ENCODE measurements around the gene TMTC3.

DNA sequence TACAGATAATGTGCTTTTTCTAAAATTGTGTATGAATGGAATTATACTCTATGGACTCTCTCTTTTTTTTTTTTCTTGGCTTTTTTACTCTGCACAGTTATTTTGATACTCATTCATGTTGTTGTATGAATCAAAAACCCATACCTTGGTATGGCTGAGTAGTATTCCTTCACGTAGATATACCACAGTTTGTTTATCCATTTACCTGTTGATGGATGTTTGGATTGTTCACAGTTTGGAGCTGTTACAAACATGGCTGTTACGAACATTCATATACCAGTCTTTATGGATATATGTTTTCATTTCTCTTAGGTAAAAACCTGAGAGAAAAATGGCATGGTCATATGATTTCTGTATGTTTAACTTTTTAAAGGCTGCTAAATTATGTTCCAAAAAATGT lies 43.2 kb downstream of the TMTC3 start:
- TF ChIP-seq, protein P1, sequence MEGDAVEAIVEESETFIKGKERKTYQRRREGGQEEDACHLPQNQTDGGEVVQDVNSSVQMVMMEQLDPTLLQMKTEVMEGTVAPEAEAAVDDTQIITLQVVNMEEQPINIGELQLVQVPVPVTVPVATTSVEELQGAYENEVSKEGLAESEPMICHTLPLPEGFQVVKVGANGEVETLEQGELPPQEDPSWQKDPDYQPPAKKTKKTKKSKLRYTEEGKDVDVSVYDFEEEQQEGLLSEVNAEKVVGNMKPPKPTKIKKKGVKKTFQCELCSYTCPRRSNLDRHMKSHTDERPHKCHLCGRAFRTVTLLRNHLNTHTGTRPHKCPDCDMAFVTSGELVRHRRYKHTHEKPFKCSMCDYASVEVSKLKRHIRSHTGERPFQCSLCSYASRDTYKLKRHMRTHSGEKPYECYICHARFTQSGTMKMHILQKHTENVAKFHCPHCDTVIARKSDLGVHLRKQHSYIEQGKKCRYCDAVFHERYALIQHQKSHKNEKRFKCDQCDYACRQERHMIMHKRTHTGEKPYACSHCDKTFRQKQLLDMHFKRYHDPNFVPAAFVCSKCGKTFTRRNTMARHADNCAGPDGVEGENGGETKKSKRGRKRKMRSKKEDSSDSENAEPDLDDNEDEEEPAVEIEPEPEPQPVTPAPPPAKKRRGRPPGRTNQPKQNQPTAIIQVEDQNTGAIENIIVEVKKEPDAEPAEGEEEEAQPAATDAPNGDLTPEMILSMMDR (IDR thresholded peaks at IDR 0.05), result no peak
- TF ChIP-seq POLR2A (IDR thresholded peaks at IDR 0.05), result no peak

All from testis (tissue), 2 donors.